PFSK-1 (cell line): ENCODE results near the gene IER3.

ENCODE experiments used
- FOXP2 ChIP-seq: optimal IDR thresholded peaks from 2 replicates; pipeline ENCODE3; 2011; ENCODE audit warnings: borderline replicate concordance, control low read depth, inconsistent platforms; ENCODE audit not compliant: insufficient read depth; ENCODE audit errors: extremely low read length, extremely low read depth
- POLR2AphosphoS5 ChIP-seq: IDR thresholded peaks from 2 replicates; pipeline ENCODE4 v1.6.1; 2012; ENCODE audit warnings: low read depth, mild to moderate bottlenecking, control low read depth, low read length, moderate library complexity
- SIN3A ChIP-seq: IDR thresholded peaks from 2 replicates; pipeline ENCODE4 v1.6.1; 2012; ENCODE audit warnings: mild to moderate bottlenecking, low read length, moderate library complexity, borderline replicate concordance; ENCODE audit not compliant: insufficient read depth
- TAF1 ChIP-seq: IDR thresholded peaks from 2 replicates; pipeline ENCODE4 v1.6.1; 2012; ENCODE audit warnings: low read length, control low read depth, borderline replicate concordance; ENCODE audit not compliant: insufficient read depth
- TF ChIP-seq, protein P1 (sequence below), 2 experiments: IDR thresholded peaks; 2 replicates each; pipeline versions ENCODE4 v1.6.1 to v1.8.0; 2011 to 2012; ENCODE audit warnings: low read depth in 2 of 2, low read length in 2 of 2, control low read depth in 1 of 2, inconsistent platforms in 1 of 2, mild to moderate bottlenecking in 1 of 2, moderate library complexity in 1 of 2; ENCODE audit not compliant: insufficient read depth in 1 of 2

DNA sequence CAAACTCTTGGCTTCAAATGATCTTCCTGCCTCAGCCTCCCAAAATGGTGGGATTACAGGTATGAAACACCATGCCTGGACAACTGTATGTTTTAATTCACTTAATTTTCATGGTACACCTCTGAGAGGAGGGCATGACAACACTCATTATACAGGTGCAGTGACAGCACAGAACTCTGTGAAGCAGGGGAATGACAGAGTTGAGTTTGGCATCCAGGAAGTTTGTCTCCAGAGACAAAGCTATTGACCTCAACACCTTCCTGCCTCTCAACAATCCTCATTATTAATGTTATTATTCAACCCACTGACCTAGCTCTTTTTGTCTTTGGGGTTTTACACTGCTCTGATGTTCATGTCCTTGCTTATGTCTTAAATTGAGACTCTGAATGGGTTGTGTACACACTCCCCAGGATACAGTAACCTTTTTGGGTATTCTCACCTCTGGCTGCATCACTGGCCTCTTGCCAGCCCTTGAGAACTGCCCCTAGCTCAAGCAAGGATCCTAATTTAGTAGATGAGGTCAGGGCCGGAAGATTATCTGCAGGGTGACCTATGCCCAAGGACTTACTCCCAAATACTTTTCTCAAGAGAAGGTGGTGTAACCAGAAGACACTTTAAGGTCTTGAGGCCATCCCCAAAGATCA lies 13.0 kb upstream of the IER3 start:
- TF ChIP-seq POLR2AphosphoS5 (no peak), SIN3A (no peak), TAF1 (no peak), FOXP2 (no peak)
- TF ChIP-seq, protein P1, sequence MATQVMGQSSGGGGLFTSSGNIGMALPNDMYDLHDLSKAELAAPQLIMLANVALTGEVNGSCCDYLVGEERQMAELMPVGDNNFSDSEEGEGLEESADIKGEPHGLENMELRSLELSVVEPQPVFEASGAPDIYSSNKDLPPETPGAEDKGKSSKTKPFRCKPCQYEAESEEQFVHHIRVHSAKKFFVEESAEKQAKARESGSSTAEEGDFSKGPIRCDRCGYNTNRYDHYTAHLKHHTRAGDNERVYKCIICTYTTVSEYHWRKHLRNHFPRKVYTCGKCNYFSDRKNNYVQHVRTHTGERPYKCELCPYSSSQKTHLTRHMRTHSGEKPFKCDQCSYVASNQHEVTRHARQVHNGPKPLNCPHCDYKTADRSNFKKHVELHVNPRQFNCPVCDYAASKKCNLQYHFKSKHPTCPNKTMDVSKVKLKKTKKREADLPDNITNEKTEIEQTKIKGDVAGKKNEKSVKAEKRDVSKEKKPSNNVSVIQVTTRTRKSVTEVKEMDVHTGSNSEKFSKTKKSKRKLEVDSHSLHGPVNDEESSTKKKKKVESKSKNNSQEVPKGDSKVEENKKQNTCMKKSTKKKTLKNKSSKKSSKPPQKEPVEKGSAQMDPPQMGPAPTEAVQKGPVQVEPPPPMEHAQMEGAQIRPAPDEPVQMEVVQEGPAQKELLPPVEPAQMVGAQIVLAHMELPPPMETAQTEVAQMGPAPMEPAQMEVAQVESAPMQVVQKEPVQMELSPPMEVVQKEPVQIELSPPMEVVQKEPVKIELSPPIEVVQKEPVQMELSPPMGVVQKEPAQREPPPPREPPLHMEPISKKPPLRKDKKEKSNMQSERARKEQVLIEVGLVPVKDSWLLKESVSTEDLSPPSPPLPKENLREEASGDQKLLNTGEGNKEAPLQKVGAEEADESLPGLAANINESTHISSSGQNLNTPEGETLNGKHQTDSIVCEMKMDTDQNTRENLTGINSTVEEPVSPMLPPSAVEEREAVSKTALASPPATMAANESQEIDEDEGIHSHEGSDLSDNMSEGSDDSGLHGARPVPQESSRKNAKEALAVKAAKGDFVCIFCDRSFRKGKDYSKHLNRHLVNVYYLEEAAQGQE (IDR thresholded peaks at IDR 0.05; ENCODE audit: insufficient read depth in 1 of 2, low read depth in 2 of 2, low read length in 2 of 2) = no peak
